Fibroblast of gingiva (primary cell): ENCODE results near the gene HNF4A.

Experiments used
- DNase-seq: peaks from one replicate; pipeline ENCODE4 v3.0.0-alpha.2; 2011; ENCODE audit warnings: low read depth

Gene HNF4A

DNA sequence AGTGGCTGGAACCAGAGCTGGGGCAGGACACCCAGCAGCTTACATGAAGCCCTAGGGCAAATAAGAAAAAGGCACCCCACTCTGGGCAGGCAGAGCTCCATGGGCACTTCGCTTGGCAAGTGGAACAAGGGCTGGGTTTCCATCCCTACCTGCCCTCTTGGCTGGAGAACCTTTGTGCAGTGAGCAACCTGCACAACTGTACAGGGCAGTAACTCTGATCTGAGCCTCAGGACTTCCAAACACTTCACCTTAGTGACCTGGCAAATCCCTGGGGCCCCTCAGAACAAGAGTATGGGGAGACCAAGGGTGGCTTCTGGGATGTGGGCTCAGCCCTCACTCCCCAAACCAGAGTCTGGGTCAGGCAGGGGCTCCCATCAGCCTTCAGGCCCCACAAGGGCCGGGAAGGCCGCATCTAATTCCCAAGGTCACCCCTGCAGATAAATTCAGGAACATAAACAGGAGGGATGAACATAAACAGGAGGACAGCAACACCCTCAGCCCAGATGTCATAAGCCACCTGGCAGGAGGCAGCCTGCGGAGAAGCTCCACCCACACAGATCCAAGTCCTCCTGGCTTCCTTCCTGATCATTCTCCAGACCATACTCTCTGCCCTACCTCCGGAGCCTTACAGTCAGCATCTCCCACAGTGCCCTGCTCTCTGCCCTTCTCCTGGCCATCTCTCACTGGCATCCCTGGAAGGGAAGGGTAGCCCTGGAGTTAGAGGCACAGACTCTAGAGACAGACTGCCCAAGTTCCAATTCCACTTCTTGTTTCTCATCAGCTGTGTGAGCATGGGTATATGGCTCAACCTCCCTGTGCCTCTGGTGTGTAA is 37.5 kb downstream of the HNF4A start:
- no peak for DNase-seq

- no peak for DNase-seq
Measured at GRCh38 chr20:44393608-44394451, 38.3 kb downstream of the HNF4A start.

DNA sequence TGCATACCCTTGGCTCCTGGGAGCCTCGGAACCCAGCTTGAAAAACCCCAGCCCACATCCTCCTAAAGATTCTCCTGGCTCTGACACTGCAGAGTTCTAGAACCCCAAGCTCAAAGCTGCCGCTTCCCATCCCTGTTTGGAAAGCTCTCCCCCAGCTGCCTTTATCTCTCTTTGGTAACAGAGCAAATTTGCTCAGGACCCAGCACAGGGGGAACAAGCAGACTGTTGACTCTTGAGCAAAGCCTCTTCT is 38.9 kb downstream of the HNF4A start:
- DNase-seq: no peak

DNA sequence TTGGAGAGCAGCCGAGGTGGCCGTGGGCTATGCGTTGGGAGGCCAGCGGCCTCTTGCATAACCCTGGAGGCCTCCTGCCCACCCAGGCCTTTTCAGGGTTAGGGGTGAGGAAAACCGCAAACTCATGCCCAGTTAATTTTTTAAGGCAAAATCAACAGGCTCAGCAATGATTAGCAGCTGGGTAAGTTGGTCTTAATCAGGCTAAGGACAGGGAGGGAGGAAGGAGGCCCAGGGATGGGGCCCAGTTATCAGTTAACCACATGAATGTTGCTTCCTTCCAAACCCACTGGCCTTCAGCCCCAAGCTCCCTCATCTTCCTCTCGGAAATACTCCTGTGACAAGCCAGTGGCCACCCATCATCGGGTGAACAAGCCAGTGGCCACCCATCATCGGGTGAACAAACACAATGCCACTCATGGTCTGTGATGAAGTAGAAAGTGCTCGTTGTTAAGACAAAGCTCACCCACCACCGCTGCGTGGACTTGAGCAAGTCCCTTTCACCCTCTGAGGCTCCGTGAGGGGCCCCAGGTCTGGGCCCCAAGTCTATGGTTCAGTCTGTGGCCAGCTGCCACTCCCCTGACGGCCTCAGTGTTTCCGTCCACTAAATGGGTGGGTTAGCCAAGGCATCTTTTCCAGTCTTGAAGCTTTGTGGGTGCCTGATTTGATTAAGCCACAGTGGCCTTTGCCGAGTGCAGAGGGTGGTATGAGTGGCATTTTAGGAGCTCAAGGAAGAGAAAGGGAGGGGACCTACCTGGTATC is 39.4 kb downstream of the HNF4A start:
- DNase-seq: peak; percentile 19

- DNase-seq: no peak
Measured at GRCh38 chr20:44395461-44396340, 40.2 kb downstream of the HNF4A start.

DNA sequence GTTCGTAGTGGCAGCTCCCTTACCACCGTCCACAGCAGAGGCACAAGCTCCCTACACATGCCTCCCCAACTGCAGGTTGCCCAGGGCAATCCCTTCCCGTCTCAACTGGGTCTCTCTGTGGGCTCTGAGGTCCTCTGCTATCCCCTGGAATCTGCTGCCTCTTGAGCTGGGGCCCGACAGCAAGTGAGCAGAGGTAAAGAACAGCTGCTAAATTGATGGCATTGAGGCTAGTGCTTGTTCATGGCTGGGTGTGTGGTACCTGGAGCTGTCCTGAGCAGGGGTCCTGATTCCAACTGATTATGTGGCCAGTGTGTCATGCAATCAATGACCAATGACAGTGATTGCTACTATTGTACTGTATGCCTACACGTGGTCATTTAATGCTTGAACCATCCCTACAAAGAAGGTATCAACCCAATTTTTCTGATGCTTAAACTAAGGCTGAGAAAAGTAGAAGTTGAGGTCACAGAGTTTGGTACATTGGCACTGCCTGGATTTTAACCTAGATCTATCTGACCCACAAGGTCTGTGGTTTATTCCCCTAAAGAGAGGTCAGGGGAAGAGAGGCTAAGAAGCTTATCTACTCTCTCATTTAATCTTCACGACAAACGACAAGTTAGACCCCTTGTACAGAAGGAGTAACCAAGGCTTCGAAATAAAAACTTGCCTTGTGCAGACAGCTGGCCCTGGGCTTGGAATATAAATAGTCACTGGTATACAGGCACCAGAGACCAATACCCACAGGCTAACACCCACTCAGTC is 41.1 kb downstream of the HNF4A start:
- DNase-seq: no peak

GRCh38 chr20:44398335-44398734 is 42.8 kb downstream of the HNF4A start:
- peak; percentile 52 for DNase-seq

DNA sequence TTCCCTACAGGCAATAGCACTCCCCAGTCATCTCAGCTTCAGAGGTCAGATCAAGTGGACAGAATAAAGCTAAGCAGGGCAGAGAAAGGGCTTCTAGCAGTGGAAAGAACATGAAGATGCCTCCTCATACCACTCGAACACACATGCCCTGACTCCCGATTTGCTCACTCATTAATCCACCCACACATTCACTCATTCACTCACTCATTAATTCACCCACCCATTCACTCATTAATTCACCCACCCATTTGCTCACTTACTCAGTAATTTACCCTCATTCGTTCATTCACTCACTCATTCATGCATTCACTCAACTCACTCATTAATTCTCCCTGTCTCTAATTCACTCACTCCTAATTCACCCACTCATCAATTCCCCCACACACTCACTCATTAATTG is 43.9 kb downstream of the HNF4A start:
- DNase-seq: no peak

DNA sequence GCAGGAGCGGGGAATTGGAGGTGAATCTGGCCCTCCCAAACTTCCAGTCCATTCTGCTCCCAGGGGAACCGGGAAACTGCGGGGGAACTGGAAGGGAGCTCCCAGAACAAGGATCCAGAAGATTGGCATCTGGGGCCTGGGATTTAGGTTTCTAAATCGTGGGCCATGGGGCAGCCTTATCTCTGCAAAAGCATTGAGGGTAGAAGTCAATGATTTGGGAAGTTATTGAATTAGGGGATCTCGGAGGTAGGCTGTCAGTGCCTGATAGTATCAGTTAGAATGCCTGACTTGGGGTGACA is 45.1 kb downstream of the HNF4A start:
- no peak for DNase-seq

DNA sequence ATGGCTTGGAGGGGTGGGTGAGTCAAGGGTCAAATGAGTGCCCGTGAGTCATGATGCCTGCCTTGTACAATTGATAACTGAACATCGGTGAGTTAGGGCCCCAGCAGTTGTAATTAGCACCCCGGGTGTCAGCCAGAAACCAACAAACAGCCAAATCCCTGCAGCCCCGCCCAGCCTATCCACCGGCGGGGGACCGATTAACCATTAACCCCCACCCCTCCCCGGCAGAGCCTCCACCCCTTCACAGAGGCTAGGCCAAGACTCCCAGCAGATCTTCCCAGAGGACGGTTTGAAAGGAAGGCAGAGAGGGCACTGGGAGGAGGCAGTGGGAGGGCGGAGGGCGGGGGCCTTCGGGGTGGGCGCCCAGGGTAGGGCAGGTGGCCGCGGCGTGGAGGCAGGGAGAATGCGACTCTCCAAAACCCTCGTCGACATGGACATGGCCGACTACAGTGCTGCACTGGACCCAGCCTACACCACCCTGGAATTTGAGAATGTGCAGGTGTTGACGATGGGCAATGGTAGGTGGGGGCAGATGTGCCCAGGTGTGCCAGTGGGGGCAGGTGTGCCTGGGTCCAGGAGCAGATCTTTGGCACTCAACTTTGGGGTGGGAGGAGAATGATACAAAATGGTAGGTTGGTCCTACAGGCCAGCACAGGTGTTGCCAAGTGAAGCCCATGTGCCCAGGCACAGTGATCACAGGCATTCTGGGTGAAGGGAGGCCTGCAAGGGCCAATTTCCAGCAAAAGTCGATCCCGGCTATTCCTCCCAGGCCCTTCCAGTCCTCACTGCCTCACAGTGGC is 45.7 kb downstream of the HNF4A start:
- no peak for DNase-seq

DNA sequence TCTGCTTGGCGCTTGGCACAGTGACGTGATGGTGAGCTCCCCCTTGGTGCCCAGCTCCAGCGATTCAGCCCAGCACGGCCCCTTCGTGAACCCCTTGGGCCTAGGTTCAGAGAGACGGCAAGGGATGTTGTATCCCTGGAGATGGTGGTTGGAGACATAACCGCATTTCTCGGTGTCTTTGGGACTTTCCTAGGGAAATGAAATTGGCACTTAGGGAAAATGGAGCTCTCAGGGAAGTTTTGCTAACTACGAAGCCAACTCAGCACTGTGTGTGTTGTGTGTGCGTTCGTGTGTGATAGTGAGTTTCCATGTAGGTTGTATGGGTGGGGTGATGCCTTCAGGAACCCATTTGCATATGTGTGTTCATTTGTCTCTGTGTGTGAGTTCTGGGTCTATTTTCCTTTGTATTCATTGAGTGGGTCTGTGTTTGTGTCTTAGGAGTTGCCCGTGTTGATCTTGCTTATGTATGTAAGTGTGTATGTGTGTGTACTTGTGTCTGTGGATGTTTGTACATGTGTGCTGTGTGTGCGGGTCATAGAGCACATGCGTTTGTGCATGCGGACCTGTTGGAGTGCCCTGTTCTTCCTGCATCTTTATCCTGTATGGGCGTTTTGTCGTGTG is 46.4 kb downstream of the HNF4A start:
- DNase-seq: no peak

DNA sequence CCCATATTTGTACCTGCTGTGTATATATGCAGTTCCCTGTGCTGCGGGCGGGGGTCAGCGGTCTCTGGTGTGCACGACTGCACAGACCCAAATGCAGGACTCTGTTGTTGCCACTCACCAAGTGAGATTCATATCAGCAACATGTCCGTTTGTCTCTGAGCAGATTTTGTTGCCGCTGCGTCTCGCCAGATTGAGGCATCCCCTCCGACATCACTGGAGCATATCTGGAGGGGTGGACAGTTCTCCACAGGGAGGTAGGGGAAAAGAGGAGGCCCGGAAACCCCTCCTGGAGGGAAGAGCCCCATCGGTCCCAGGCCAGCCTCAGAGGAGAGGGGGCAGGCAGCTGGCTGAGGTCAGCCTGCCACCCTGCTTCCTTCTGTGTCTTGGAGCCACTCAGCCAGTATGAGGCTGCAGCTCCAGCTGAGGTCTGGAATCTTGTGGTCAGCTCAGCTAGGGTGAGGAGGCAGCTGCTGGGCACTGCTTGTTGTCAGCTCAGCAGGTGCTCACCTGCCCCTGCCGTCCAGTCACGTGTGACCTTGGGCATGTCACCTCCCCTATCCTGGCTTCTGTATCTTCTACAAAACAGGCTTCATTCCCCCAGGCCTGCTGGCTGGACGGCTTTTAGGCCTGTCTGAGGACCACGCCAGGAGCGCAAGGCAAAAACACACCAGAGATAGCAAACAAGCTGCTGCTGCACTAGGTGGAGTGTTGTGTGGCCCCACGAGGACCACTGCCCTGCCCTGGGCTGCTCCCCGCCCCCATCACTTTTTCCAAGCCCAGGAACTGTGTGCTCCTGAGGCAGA is 47.1 kb downstream of the HNF4A start:
- no peak for DNase-seq

- DNase-seq: no peak
Measured at GRCh38 chr20:44403194-44404112, 48.0 kb downstream of the HNF4A start.

GRCh38 chr20:44404204-44405181 is 49.0 kb downstream of the HNF4A start:
- peak; percentile 20 for DNase-seq

DNA sequence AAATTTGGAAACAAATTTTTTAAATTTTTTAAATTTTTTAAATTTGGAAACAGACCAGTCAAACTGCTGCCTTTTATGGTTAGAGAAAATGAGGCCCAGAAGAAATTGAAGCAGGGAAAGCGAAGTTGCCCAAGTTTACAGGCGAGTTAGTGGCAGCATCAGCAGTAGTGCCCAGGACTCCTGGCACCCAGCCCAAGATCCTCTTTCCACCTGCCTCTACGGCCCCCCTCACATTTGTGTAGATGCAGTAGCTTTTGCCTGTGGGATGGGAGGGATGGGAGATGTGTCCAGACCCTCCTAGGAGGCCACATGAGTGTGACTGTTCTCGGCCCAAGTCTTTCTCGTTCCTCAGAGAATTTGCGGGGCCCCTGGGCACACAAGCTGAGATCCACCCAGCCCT is 49.8 kb downstream of the HNF4A start:
- DNase-seq: peak; percentile 15

DNA sequence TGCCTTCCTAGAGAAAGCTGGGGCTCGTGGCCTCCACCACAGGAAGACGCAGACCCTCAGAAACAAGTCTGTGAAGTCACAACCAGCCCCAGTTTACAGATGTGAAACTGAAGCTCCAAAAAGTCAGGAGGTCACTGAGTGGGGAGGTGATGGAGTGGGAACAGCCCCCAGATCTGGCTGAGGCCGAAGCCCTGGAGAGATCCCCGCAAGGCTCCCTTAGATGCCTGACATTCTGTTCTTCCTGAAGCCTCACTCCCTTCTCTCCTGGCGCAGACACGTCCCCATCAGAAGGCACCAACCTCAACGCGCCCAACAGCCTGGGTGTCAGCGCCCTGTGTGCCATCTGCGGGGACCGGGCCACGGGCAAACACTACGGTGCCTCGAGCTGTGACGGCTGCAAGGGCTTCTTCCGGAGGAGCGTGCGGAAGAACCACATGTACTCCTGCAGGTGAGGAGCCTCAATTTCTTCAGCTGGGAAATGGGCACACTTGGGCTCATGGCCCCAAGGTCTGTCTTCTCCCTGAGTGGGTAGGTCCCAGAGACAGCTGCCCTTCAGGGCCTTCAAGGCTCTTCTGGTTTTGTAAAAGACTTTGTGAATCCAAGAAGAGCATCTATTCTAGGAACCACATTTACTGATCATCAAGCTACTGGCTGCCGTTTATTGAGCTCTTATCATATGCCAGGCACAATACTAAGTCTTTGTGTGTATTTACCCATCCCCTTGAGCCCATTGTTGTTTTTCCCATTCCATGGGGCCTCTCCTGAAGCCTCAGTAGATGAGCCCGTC is 50.5 kb downstream of the HNF4A start:
- DNase-seq: no peak
